ENCODE results near the gene COMMD9.

The COMMD9 gene

DNA sequence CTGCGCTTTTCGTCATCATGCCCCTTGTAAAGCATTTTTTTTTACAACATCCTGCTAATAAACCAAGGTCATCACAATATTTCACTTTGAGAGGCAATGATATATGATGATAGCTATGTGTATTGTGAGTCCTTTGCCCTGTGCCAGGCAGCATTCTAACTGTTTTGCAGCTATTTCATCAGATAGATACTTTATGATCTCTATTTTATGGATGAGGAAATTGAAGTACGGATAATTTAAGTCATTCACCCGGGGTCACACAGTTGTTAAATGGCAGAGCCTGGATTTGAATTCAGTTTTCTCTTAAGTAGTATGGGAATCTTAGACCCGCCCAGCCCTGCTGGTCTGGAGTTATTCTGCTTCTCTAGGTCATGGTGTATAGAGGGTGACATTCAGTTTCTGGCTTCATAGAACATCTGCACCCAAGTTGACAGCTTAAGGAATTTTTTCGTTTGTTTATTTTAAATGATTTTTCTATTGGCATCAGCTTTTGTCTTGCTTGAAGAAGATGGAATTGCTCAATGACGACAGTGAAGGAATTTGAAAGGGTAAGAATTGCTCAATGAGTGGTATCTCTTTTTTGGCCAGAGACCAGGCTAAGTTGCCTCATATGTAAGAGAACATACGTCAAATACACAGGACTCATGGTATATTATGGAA is 7.8 kb upstream of the COMMD9 start:
- DNase-seq (ENCODE audit: low spot score), result no peak

DNA sequence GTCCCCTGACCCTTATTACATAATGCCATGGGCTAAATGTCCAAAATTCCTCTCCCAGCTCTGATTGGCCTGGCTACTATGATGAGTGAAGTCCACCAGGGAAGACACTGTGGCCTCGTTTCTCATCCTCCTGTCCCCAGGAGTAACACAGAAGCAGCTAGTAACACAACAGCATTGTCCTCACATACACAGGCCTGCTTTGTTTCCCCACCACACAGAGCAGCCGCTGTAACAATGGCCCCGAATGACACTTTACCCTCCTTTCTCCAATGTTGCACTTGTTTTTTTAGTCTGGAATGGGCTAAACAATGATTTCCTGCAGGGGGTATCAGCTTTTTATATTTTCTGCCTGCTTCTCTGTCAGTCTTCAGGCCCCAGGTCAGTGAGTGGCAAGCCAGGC is 6.7 kb upstream of the COMMD9 start, which contains the start of gene PRR5L:
Gene PRR5L (plus strand): TSS at position 363 of the 400 bp plus-strand sequence. CDS start 104,834 bp downstream, outside the sequence.
- no peak for DNase-seq (ENCODE audit: low spot score)

DNA sequence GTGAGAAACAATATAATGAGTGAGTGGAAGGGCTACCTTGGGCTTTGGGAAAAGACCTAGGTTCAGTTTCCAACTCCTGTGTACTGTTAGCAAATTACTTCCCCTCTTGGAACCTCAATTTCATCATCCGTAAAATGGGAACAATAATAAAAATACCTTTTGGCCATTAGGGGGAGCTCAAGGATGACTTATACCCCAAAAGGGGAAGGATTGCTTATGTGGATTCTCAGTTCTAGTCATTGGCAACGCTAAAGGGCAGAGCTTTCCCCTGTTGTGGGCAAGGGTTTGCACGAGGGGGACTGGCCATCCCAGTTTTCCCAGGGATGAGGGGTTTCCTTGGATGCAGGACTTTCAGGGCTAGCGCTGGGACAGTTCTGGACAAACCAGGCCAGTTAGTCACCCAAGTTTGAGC is 3.1 kb upstream of the COMMD9 start:
- DNase-seq (ENCODE audit: low spot score), result no peak

DNA sequence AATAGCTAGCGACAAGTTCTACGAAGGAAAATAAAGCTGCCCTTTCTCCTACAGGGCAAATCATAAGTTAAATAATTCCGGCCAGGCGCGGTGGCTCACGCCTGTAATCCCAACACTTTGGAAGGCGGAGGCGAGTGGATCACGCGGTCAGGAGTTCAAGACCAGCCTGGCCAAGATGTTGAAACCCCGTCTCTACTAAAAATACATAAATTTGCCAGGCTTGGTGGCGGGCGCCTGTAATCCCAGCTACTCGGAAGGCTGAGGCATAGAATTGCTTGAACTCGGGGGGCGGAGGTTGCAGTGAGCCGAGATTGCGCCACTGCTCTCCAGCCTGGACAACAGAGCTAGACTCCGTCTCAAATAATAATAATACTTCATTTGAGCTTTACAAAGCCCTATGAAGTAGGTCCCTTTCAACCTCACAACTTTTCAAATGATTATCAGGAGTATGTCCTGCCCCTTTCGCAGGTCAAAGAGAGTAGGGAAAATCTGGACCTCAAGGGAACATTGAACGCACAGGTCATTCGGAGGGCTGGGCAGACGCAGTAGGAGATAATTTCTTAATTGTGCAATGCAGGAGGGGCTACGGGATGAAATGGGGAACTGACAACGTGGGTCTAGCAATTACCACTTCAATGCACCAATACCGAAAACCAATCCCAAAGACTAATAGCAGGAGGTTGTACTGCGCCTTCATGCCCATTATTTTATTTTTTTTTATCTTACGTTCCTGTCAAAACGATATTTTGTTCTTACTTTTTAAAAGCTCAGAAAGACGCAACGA is 590 bp downstream of the COMMD9 start:
- no peak for DNase-seq (ENCODE audit: low spot score)

DNA sequence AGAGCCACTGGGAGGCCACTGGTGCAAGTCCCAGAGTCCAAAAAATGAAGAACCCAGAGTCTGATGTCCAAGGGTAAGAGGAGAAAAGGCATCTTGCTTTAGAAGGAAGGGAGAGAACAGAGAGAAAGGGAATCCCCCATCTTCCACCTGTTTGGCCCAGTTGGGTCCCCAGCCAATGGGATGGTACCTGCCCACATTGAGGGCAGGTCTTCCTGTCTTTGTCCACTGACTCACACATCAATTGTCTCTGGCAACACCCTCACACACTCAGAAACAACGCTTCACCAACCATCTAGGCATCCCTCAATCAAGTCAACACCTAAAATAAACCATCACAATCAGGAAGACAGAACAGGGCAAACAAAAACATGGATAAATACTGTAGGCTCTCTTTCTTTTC is 6.3 kb downstream of the COMMD9 start:
- peak; percentile 6 for DNase-seq (ENCODE audit: low spot score)

DNA sequence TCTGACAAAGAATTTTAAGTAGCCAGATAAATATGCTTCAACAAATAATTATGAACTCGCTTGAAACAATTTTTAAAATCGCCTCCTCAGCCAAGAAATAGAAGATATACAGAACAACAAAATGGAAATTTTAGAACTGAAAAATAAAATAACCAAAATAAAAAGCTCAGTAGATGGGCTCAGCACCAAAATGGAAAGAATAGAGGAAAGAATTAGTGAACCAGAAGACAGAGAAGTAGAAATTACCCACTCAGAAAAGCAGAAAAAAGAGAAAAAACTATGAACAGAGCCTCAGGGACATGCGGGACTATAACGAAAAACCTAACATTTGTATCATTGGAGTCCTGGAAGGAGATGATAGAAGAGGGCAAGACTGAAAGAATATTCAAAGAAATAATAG is 7.4 kb downstream of the COMMD9 start:
- no peak for DNase-seq (ENCODE audit: low spot score)

DNA sequence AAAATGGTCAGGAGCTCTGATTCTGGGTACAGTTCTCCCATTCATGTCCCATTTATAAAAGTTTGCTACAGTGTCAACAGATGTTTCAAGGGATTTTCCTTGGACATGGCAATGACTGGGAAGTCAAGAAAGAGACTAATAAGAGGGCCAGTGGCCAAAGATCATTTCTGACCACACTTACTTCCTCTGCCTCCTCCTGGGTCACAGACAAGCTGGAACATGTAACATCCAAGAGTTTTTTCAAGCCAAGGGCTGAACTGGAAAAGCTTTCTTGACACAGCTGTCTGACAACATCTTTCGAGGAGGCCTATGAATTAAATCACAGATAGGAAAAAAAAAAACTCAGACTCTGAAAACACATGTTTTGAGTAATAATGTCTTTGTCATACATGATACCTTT is 8.7 kb downstream of the COMMD9 start:
- DNase-seq (ENCODE audit: low spot score), result no peak

DNA sequence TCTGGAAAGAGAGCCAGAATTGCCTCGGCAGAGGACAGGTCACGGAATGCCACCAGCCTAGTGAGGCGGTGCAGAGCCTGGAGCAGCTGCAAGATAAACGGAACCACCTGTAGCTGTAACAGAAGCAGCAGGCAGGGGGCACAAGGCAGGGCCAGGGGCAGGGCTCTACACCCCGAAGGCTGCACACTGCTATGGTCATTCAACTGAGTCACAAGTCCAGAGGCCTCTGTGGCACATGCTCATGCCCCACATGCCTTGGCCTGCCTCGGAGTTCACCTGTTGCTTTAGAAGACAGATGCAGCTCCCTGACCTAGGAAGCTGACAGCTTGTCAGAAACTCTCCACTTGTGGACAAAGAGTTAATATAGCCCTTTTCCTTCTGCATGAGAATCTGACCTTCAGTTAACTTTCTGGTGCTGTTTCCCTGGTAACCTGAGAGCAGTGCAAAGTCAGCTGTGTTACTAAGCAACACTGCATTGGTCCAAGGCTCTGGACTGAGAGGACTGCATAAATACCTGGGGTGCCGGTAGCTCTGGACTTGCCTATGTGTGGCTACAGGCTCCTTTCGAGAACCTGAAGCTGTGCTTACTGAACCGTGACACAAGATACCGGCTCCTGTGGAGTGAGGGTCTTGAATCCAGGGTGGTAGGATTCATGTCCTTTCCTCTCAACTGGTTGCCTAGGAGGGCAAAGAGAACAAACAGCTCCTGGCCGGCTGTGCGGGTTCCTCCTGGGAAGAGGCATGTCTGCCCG is 10.5 kb downstream of the COMMD9 start:
- DNase-seq (ENCODE audit: low spot score), result peak; percentile 53

DNA sequence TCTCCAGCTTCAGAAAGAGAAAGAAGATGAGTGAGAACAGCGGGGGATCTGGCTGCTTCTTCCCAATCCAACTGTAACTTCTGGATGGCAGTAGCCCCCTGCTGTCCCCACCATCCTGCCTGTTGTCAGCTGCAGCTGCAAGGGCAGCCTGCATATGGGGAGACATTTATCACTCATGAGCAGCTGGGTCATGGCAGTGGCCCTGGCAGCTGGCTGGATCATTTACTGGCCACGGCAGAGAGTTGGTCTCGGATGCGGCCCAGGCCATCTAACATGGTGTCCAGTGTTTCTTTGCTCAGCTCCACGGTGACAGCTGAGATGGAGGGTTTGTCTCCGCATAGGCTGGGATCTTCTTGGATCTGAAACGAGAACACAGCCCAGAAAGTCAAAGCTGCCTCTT is 14.8 kb downstream of the COMMD9 start:
- DNase-seq (ENCODE audit: low spot score), result peak; percentile 39

DNA sequence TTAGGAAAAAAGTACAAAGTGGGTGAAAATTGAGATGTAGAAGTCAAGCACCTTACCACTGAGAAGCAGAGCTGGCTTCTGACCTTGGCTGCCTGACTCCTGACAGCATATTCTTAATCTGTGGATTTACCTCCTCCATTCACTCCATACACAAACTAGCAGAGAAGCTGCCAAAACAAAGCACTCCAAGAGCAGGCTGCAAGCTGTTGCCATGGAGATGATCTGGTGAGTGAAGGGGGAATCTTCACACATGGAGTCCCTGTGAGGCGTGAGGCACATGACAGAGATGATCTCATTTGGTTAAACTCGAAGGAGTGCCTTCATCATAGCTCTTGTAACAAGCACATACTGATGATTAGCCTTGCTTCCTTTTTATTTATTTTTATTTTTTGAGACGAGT is 16.1 kb downstream of the COMMD9 start:
- peak; percentile 52 for DNase-seq (ENCODE audit: low spot score)

DNA sequence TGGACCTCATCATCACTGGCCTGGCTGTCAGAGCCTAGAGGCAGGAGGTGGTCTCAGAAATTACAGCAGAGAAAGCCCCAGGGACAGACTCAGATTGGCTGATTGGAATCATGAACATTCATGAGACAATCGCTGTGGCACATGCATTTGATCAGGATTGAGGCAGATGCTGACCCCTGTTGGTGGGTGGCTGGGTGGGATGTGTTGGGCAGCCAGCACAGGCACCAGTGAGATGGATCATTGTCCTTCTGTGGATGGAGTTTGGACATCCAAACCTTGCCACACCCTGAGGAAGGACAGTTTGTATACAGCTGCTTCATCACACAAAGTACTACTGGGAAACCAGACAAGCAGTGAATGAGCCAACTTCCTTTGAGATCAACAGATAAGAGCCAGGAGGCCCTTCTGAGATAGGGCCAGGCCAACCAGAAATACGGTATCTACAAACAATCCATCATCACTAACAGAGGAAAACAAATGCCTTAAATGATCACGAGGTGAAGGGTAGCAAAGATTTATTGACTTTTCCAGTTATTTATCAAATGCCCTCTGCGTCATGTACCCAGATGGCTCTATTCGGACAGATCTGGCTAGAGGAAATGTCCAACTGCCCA is 17.3 kb downstream of the COMMD9 start:
- no peak for DNase-seq (ENCODE audit: low spot score)

DNA sequence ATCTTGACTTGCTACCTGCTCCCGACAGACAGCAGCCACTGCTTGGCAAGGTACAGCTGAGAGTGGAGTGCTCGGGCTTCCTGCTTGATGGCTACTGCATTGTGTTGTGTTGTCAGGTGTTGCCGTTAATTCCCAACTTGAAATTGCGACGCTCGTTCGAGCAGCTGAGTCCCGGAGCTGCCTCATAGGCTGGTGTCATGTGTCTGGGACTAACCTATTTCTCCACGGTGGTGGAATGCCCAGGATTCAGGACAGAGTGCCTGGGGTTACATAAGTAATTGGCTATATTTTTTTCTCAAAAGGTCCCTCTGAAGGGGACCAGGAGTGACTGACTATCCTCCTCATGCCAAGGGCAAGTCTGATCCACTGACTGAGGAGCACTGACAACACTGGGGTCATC is 18.5 kb downstream of the COMMD9 start:
- DNase-seq (ENCODE audit: low spot score), result no peak

DNA sequence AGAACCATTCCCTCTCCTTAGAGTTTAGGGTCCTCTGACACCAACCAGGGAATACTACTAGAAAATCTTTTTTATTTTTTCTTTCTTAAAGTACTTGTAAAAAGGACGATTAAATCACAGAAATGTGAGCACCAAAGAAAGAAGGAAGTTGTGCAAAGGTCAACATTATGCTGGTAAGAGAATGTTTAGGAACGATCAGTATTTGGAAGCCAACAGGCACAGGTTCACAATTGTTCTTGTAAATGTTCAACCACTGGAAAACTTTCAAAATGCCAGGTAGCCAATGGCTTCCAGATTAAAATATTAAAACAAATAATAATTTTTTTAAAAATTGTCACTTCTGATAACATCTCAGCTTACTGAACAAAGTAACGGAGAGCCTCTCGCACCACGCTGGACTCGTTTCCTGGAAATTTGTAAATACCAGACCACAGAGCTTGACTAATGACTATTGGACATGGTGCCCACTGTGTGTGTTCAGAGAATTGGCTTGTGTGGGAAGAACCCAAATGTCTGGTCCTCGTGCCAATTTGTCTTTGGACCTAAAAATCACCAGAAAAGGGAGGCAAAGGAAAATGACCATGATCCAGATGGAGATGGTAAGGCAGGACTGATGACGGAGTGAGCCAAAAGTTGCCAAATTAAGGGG is 20.8 kb downstream of the COMMD9 start:
- DNase-seq (ENCODE audit: low spot score), result no peak

DNA sequence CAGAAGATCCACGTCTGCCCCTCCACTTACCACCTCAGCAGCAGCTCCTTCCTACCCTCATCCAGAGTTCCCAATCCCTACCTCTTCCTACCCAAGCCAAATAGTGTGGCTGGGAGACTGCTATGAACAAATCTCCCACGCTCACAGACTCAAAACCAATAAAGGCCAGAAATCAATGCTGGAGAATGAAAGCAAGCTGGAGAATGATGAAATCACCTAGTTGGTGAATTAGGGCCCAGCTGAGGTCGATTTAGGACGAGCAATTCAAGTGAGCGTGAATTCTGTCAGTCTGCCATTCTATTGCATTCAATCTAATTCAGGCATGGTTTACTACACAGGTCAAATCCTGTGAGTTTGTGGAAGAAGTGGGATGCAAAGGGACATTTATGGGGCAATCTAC is 22.5 kb downstream of the COMMD9 start:
- no peak for DNase-seq (ENCODE audit: low spot score)

DNA sequence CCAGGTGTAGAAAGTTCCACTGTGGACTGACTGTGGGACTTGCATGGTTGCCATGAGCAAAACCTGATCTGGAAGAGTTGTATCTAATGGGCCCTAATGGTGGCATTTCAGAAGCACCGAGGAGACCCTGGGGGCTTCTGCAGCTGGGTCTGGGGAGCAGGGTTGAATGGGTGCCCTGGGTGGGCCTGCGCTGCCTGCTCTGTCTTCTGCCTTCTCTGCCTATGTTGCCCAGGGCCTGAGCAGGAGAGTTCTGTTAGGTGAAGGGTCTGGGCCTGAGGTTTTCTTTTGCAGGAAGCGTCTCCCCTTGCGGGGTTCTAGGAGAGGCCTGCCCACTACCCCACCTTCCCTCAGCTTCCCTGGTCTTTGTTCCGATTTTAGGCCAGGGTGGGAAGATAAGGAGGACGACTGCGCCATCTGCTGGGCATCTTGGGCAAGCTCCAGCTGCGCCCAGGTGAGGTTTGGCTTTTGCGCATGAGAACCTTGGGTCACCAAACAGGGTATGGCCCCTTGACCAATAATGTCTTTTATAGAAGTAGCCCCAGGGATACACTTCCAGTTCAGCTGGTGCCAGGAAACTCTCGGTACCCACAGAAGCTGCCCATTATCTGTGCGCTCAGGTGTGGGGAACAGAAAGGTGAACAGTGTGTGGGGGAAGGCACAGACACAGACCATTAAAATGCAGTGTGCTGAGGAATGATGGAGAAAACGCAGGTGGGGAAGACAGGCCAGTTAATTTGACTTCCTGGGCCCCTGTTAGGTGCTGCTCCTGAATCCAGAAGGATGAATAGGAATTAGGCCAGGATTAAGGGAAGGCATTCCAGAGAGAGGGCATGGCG is 23.2 kb downstream of the COMMD9 start:
- peak; percentile 83 for DNase-seq (ENCODE audit: low spot score)

DNA sequence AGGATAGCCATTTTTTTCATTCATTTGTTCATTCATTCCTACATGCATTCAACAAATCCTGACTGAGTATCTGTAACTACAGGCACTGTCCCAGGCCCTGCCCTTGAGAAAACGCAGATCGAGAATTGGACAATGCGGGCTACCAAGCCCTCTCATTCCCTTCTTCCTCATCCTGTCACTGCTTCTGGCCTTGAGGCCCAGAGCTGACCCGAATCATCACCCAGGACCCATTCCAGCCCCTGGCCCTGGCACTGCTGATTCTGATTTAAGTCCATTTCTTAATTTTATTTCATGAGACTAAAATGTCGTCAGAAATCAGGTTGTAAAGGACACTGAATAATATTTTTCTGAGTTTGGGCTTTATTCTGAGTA is 24.3 kb downstream of the COMMD9 start:
- DNase-seq (ENCODE audit: low spot score), result no peak

DNA sequence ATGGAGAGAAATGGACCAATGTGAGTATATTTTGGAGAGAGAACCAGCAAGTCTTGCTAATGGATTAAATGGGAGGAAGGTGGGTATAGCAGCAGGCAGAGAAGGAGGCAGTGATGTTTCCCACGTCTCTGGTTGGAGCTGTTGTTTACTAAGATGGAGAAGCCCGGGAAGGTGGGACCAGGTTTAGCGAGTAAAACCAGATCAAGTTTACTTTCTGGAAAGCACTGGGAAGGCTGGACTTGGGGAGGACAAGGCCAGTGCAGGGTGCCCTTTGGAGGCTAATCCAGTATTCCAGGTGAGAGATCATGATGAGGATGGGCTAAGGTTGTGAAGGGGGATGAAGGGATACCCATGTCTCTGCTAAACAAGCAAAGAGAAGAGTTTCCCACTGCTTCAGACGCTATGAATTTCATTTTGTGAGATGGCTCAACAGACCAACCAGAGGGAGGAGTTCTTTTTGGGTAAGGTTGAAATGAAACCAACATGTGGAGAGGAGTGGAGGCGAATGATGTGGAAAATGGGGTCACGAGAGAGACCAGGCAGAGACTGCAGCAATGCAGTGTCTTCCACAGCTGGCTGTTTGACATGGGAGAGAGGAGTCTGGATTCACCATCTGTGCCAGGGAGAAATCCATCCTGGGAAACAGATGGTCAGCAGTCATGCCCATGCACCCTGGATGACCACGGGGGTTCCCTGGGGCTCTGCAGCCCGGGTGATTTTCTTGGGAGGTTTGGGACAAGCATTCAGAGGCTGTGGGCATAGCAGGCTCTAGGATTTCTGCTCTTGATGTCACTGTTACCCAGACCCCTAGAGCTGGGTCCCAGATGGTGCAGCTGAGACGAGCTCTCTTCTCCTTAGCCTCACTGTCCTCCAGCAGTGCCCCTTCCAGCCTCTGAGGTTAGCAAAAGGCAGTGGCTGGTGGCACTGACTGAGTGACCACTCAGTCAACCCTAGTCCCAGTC is 24.9 kb downstream of the COMMD9 start:
- DNase-seq (ENCODE audit: low spot score), result peak; percentile 37

DNA sequence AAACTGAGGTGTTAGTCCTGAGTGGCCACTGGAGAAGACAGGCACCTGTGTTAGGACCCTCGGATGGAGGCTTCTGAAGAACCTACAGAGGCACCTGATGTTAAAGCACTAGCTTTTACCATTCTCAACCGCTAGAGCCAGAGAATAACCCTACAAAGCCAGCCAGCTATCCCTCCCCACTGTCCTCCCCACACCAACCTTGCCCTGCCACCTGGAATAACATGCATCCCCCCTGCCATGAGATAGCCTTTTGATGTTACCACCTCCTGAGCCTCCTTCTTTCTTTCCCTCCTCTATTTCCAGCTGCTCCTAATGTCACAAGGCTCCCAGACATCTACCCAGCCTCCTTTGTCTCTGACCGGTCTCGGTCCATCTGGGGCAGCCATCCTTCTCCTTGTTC is 28.1 kb downstream of the COMMD9 start:
- peak; percentile 31 for DNase-seq (ENCODE audit: low spot score)

DNA sequence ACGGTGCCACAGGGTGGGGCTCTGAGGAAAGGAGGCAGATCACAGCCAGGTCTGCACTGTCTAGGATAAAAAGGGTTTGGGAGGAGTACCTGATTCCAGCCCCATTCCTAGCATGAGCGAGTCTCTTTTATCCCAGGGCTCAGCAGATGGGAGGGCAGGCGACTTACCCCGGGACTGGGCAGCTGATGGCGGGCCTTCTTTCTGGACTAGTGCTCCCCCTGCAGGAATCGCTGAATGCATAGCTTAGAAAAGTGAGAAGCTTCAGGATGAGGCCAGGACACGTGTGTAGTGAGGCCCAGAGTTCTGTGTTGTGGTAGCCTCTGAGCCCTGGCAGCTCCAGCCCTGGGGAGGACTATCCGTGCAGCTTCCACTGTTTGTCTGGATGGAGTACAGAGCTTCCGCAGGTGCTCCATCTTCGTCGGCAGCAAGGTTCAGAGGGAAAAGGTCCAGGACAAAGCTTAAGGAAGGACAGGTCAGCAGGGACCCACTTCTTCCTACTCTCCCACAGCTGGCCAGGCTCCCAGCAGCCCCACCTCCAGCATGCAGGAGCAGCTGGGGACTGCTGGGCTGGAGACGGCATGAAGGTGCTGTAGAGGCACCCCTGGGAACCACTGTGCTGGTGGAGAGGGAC is 30.4 kb downstream of the COMMD9 start:
- peak; percentile 79 for DNase-seq (ENCODE audit: low spot score)

All from ecto neural progenitor cell (in vitro differentiated cells).